Type B pancreatic cell (in vitro differentiated cells): ENCODE measurements around the gene CHD2. TPM values are rescaled to one million over a fixed set of nuclear protein-coding genes. Genes with fewer than 3 reads are reported as not detected.

Experiments used
- DNase-seq: peaks from one replicate; pipeline ENCODE4 v3.0.0; 2021; ENCODE audit warnings: mixed read lengths; ENCODE audit not compliant: unreplicated experiment; ENCODE audit errors: extremely low spot score
- H3K27ac Mint-ChIP-seq: 2 replicates; pipeline ENCODE4 v1.8.0; 2021; ENCODE audit warnings: mild to moderate bottlenecking, mixed read lengths
- H3K27me3 Mint-ChIP-seq: 2 replicates; pipeline ENCODE4 v1.8.0; 2021; ENCODE audit warnings: mixed read lengths
- H3K36me3 Mint-ChIP-seq: 2 replicates; pipeline ENCODE4 v1.8.0; 2021; ENCODE audit warnings: mixed read lengths
- H3K4me1 Mint-ChIP-seq: one replicate; pipeline ENCODE4 v1.8.0; 2021; ENCODE audit warnings: mixed read lengths; ENCODE audit not compliant: unreplicated experiment
- H3K4me3 Mint-ChIP-seq: 2 replicates; pipeline ENCODE4 v1.8.0; 2021; ENCODE audit warnings: mild to moderate bottlenecking, mixed read lengths
- H3K9me3 Mint-ChIP-seq: 2 replicates; pipeline ENCODE4 v1.8.0; 2021; ENCODE audit warnings: mixed read lengths
- CTCF ChIP-seq: fragments of 200-600 bp; sonication (generic); conservative IDR thresholded peaks from 2 replicates; pipeline ENCODE4 v1.5.0; 2021; ENCODE audit warnings: antibody characterized with exemption, mild to moderate bottlenecking
- total RNA-seq: library from RNA; stranded (reverse); gene quantifications from 2 replicates; pipeline ENCODE4 v1.2.1, GENCODE V29; 2021; ENCODE audit warnings: low replicate concordance

The CHD2 gene
- total RNA-seq, 1 donor from 2014 or later: 135 TPM

DNA sequence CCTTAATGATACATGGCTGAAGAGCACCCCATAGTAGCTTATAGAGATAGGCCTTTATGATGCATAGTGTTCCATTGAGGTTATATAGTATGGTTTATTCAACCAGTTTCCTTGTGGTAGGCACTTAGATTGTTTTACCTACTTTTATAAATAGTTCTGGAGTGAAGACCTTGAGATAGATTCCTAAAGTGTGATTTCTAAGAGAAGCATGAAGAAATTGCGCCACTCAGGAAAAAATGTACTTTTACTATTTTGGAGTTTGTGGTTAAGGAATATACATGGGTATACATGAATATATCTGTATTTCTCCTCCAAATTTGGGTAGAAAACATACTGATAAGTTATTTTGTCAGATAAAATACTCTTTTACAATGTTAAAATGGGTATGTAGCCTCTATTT is 70.5 kb downstream of the CHD2 start:
- TF ChIP-seq CTCF: no peak
- Mint-ChIP-seq H3K4me3 (no peak overlapping the region), H3K36me3 (peaks cover 58% of the 10 kb centered on the region), H3K9me3 (no peaks in the 10 kb centered on the region), H3K27ac (no peak overlapping the region), H3K4me1 (no peaks in the 10 kb centered on the region), H3K27me3 (no peaks in the 10 kb centered on the region)
- DNase-seq: no peak

- no peaks in the 10 kb centered on the region for H3K9me3 Mint-ChIP-seq
- TF ChIP-seq CTCF: no peak
- H3K4me3 Mint-ChIP-seq: no peak overlapping the region
- H3K4me1 Mint-ChIP-seq: no peaks in the 10 kb centered on the region
- DNase-seq: no peak
- no peaks in the 10 kb centered on the region for H3K27me3 Mint-ChIP-seq
- H3K36me3 Mint-ChIP-seq: peaks cover 61% of the 10 kb centered on the region
- H3K27ac Mint-ChIP-seq: no peak overlapping the region
Observed at GRCh38 chr15:92971081-92971480, 71.0 kb downstream of the CHD2 start.

GRCh38 chr15:92971713-92972112 is 71.6 kb downstream of the CHD2 start:
- no peak for DNase-seq
- no peaks in the 10 kb centered on the region for H3K4me1 Mint-ChIP-seq
- TF ChIP-seq CTCF: no peak
- no peak overlapping the region for H3K4me3 Mint-ChIP-seq
- no peaks in the 10 kb centered on the region for H3K27me3 Mint-ChIP-seq
- no peak overlapping the region for H3K27ac Mint-ChIP-seq
- H3K9me3 Mint-ChIP-seq: no peaks in the 10 kb centered on the region
- H3K36me3 Mint-ChIP-seq: peaks cover 59% of the 10 kb centered on the region

- Mint-ChIP-seq H3K9me3 (no peaks in the 10 kb centered on the region), H3K4me1 (no peaks in the 10 kb centered on the region), H3K4me3 (no peak overlapping the region), H3K36me3 (peaks cover 61% of the 10 kb centered on the region), H3K27ac (no peak overlapping the region), H3K27me3 (no peaks in the 10 kb centered on the region)
- no peak for DNase-seq
- no peak for TF ChIP-seq CTCF
Observed at GRCh38 chr15:92974183-92974915, 74.2 kb downstream of the CHD2 start.

GRCh38 chr15:92979011-92979701 is 79.0 kb downstream of the CHD2 start:
- Mint-ChIP-seq H3K4me1 (no peaks in the 10 kb centered on the region), H3K27ac (no peak overlapping the region), H3K27me3 (no peaks in the 10 kb centered on the region), H3K36me3 (peaks cover 40% of the 10 kb centered on the region), H3K9me3 (no peaks in the 10 kb centered on the region), H3K4me3 (no peak overlapping the region)
- no peak for DNase-seq
- TF ChIP-seq CTCF: no peak
